H9 (cell line): ENCODE results near the gene ZFPM1. TPM values are rescaled to one million over a fixed set of nuclear protein-coding genes. Genes with fewer than 3 reads are reported as not detected.

Experiments used
- DNase-seq: peaks from one replicate; pipeline ENCODE4 v3.0.0-alpha.2; 2017
- H2AFZ ChIP-seq: one replicate; pipeline ENCODE4 v1.6.1; 2013; ENCODE audit warnings: mild to moderate bottlenecking, low read length, control low read depth, moderate library complexity
- H2AK5ac ChIP-seq: 2 replicates; pipeline ENCODE4 v1.6.1; 2013; ENCODE audit warnings: low read length, control low read depth, mixed read lengths; ENCODE audit not compliant: insufficient read length
- H2BK120ac ChIP-seq: one replicate; pipeline ENCODE4 v1.6.1; 2013; ENCODE audit warnings: low read depth, mild to moderate bottlenecking, low read length, control low read depth, inconsistent platforms; ENCODE audit not compliant: poor library complexity, severe bottlenecking
- H2BK12ac ChIP-seq: 2 replicates; pipeline ENCODE4 v1.6.1; 2013; ENCODE audit warnings: low read length, control low read depth, mixed read lengths, low read depth; ENCODE audit not compliant: insufficient read length
- H2BK15ac ChIP-seq: 2 replicates; pipeline ENCODE4 v1.6.1; 2013; ENCODE audit warnings: low read depth, low read length, control low read depth
- H2BK20ac ChIP-seq: one replicate; pipeline ENCODE4 v1.6.1; 2013; ENCODE audit warnings: low read depth, mild to moderate bottlenecking, low read length, control low read depth, inconsistent platforms; ENCODE audit not compliant: poor library complexity, severe bottlenecking
- H2BK5ac ChIP-seq: 2 replicates; pipeline ENCODE4 v1.6.1; 2013; ENCODE audit warnings: low read length, control low read depth, mixed read lengths; ENCODE audit not compliant: insufficient read length
- H3K14ac ChIP-seq: 2 replicates; pipeline ENCODE4 v1.6.1; 2013; ENCODE audit warnings: low read length, control low read depth; ENCODE audit not compliant: insufficient read depth
- H3K18ac ChIP-seq: 2 replicates; pipeline ENCODE4 v1.6.1; 2013; ENCODE audit warnings: low read depth, mild to moderate bottlenecking, mixed read lengths, low read length, control low read depth; ENCODE audit not compliant: insufficient read length
- H3K23ac ChIP-seq: 2 replicates; pipeline ENCODE4 v1.6.1; 2013; ENCODE audit warnings: low read length, control low read depth, mixed read lengths, low read depth; ENCODE audit not compliant: insufficient read length
- H3K23me2 ChIP-seq: 2 replicates; pipeline ENCODE4 v1.6.1; 2013; ENCODE audit warnings: low read depth, mild to moderate bottlenecking, mixed read lengths, low read length, control low read depth; ENCODE audit not compliant: insufficient read length, poor library complexity, severe bottlenecking
- H3K27ac ChIP-seq: 2 replicates; pipeline ENCODE4 v1.5.1; 2013; ENCODE audit warnings: low read length, control low read depth, mixed read lengths, low read depth; ENCODE audit not compliant: insufficient read length
- H3K27me3 ChIP-seq: 2 replicates; pipeline ENCODE4 v1.6.1; 2013; ENCODE audit warnings: low read length, control low read depth, inconsistent platforms; ENCODE audit not compliant: insufficient read depth
- H3K4ac ChIP-seq: 2 replicates; pipeline ENCODE4 v1.6.1; 2013; ENCODE audit warnings: low read depth, mild to moderate bottlenecking, control low read depth, inconsistent platforms, low read length, moderate library complexity
- H3K4me1 ChIP-seq: 2 replicates; pipeline ENCODE4 v1.6.1; 2013; ENCODE audit warnings: low read length, control low read depth, inconsistent platforms; ENCODE audit not compliant: insufficient read depth
- H3K4me2 ChIP-seq: 2 replicates; pipeline ENCODE4 v1.6.1; 2013; ENCODE audit warnings: low read length, control low read depth, mixed read lengths; ENCODE audit not compliant: insufficient read length, insufficient read depth
- H3K56ac ChIP-seq: 2 replicates; pipeline ENCODE4 v1.6.1; 2013; ENCODE audit warnings: low read depth, mild to moderate bottlenecking, mixed read lengths, low read length, control low read depth; ENCODE audit not compliant: insufficient read length
- H3K79me1 ChIP-seq: 2 replicates; pipeline ENCODE4 v1.6.1; 2013; ENCODE audit warnings: low read depth, mild to moderate bottlenecking, moderate library complexity, low read length, control low read depth, inconsistent platforms; ENCODE audit not compliant: insufficient read depth, poor library complexity, severe bottlenecking
- H3K79me2 ChIP-seq: 2 replicates; pipeline ENCODE4 v1.6.1; 2013; ENCODE audit warnings: low read length, control low read depth, inconsistent platforms; ENCODE audit not compliant: insufficient read depth
- H3K9ac ChIP-seq: 2 replicates; pipeline ENCODE4 v1.6.1; 2013; ENCODE audit warnings: low read length, control low read depth, mixed read lengths; ENCODE audit not compliant: insufficient read length; ENCODE audit errors: extremely low read depth
- H3K9me3 ChIP-seq: one replicate; pipeline ENCODE4 v1.6.1; 2013; ENCODE audit warnings: low read depth, low read length, inconsistent platforms; ENCODE audit not compliant: control insufficient read depth
- H3T11ph ChIP-seq: one replicate; pipeline ENCODE4 v1.6.1; 2013; ENCODE audit warnings: mild to moderate bottlenecking, low read length, control low read depth, inconsistent platforms
- H4K20me1 ChIP-seq: one replicate; pipeline ENCODE4 v1.6.1; 2013; ENCODE audit not compliant: control insufficient read depth, insufficient read length, insufficient read depth
- H4K5ac ChIP-seq: 2 replicates; pipeline ENCODE4 v1.6.1; 2013; ENCODE audit warnings: low read depth, mild to moderate bottlenecking, mixed read lengths, low read length, control low read depth; ENCODE audit not compliant: insufficient read length
- H4K8ac ChIP-seq: replicated peaks from 2 replicates; pipeline ENCODE4 v1.6.1; 2013; ENCODE audit warnings: low read length, control low read depth, mixed read lengths, low read depth; ENCODE audit not compliant: insufficient read length
- H4K91ac ChIP-seq: 2 replicates; pipeline ENCODE4 v1.6.1; 2013; ENCODE audit warnings: low read depth, mild to moderate bottlenecking, moderate library complexity, mixed read lengths, low read length, control low read depth; ENCODE audit not compliant: insufficient read length
- H3K27ac Mint-ChIP-seq, 3 experiments: 2 replicates in 2 of 3; 3 replicates in 1 of 3; pipeline ENCODE4 v1.8.0; 2020 to 2021; ENCODE audit warnings: mixed read lengths in 3 of 3, mild to moderate bottlenecking in 1 of 3, moderate library complexity in 1 of 3
- H3K27me3 Mint-ChIP-seq: 2 replicates; pipeline ENCODE4 v1.8.0; 2021; ENCODE audit warnings: low read depth, mild to moderate bottlenecking, moderate library complexity, mixed read lengths
- H3K36me3 Mint-ChIP-seq, 3 experiments: 2 replicates in 2 of 3; 3 replicates in 1 of 3; pipeline ENCODE4 v1.8.0; 2020 to 2021; ENCODE audit warnings: low read depth in 3 of 3, mixed read lengths in 3 of 3; ENCODE audit not compliant: insufficient read depth in 1 of 3
- H3K4me1 Mint-ChIP-seq, 2 experiments: 2 replicates each; pipeline ENCODE4 v1.8.0; 2020; ENCODE audit warnings: mixed read lengths in 2 of 2
- H3K4me3 Mint-ChIP-seq, 2 experiments: 2 replicates in 1 of 2; 3 replicates in 1 of 2; pipeline ENCODE4 v1.8.0; 2020 to 2021; ENCODE audit warnings: mild to moderate bottlenecking in 2 of 2, mixed read lengths in 2 of 2, moderate library complexity in 1 of 2
- H3K9me3 Mint-ChIP-seq, 2 experiments: 2 replicates in 1 of 2; 3 replicates in 1 of 2; pipeline ENCODE4 v1.8.0; 2020; ENCODE audit warnings: mild to moderate bottlenecking in 2 of 2, mixed read lengths in 2 of 2, moderate library complexity in 1 of 2
- CTCF ChIP-seq: fragments of 200-600 bp; sonication (generic); conservative IDR thresholded peaks from 3 replicates; pipeline ENCODE4 v1.8.0; 2021; ENCODE audit warnings: antibody characterized with exemption, mild to moderate bottlenecking
- WGBS: extraction: QIAGEN DNeasy Blood & Tissue Kit; methylation state at CpG from one replicate; pipeline ENCODE4 v1.1.7; 2013; ENCODE audit warnings: missing lambda C conversion rate, low lambda C conversion rate, mixed read lengths; ENCODE audit not compliant: insufficient read length; ENCODE audit errors: extremely low coverage; 5-methylcytosine and 5-hydroxymethylcytosine counted together
- total RNA-seq: library from RNA; stranded (reverse); gene quantifications from 2 replicates; pipeline ENCODE4 v1.2.1, GENCODE V29; 2021

Gene ZFPM1
- total RNA-seq, 1 experiment from 2014 or later, result 3.6 TPM

GRCh38 chr16:88407807-88408206 is 45.3 kb upstream of the ZFPM1 start:
- Mint-ChIP-seq H3K9me3 (no peaks in the 10 kb centered on the region), H3K27ac (no peak overlapping the region; a peak in 1 of 7 replicates), H3K27me3 (no peaks in the 10 kb centered on the region), H3K4me3 (no peak overlapping the region), H3K36me3 (no peaks in the 10 kb centered on the region; a peak in 1 of 7 replicates), H3K4me1 (peaks cover 0 to 7% of the 10 kb centered on the region in 2 experiments; a peak in 2 of 4 replicates)
- Histone ChIP-seq H3K4me1 (no peaks in the 10 kb centered on the region), H2BK5ac (no peak overlapping the region), H4K20me1 (no peaks in the 10 kb centered on the region), H3K4ac (no peak overlapping the region), H3K79me1 (no peaks in the 10 kb centered on the region), H3K27me3 (no peaks in the 10 kb centered on the region), H2AFZ (no peak overlapping the region), H3K9ac (no peak overlapping the region), H3K23me2 (no peaks in the 10 kb centered on the region), H3K14ac (no peak overlapping the region; the same call in 1 of the 2 replicates), H2BK12ac (no peak overlapping the region), H2BK20ac (no peak overlapping the region), H3K27ac (no peak overlapping the region), H2BK120ac (no peak overlapping the region), H4K5ac (no peak overlapping the region), H4K91ac (no peak overlapping the region), H2AK5ac (no peak overlapping the region), H3K79me2 (no peaks in the 10 kb centered on the region), H3K4me2 (no peak overlapping the region), H3K18ac (no peak overlapping the region), H3K23ac (no peak overlapping the region), H3T11ph (no peak overlapping the region), H3K9me3 (no peaks in the 10 kb centered on the region), H4K8ac (no peak overlapping the region), H2BK15ac (no peak overlapping the region), H3K56ac (no peak overlapping the region)
- no CpG with 5 or more reads among the region's 5 CpGs for WGBS
- TF ChIP-seq CTCF, result no peak
- DNase-seq, result no peak
